IMR-90 (cell line): ENCODE data around the gene TRIM41. TPM values are rescaled to one million over a fixed set of nuclear protein-coding genes. Genes with fewer than 3 reads are reported as not detected.

Source experiments
- ATAC-seq: fragments of 200-7000 bp; cut with Tn5 transposase; 2 replicates; pipeline ENCODE4 v1.9.1; 2020; ENCODE audit warnings: low read depth, mild to moderate bottlenecking, moderate library complexity
- BruUV-seq: library from RNA; stranded (reverse); fragments of 400-500 nt; replicated peaks from 2 replicates; lab custom pipeline; 2021; lab: Mats Ljungman, UMichigan
- CTCF ChIA-PET: fragments of 300-600 bp; formaldehyde crosslinking; extraction: SDS; loops from one replicate; lab custom pipeline; 2021; ENCODE audit warnings: antibody characterized with exemption; lab: Yijun Ruan, JAX
- POLR2A ChIA-PET: fragments of 300-600 bp; sonication (Branson Sonifier 250); formaldehyde crosslinking; loops from one replicate; lab custom pipeline; 2022; ENCODE audit warnings: antibody characterized with exemption; ENCODE audit not compliant: unreplicated experiment; lab: Charles Lee
- DNase-seq: peaks from one replicate; pipeline ENCODE4 v3.0.0; 2013
- H2AFZ ChIP-seq: replicated peaks from 2 replicates; pipeline ENCODE3; 2013; ENCODE audit warnings: low read length, mild to moderate bottlenecking; ENCODE audit not compliant: poor library complexity
- H2AK5ac ChIP-seq: 2 replicates; pipeline ENCODE4 v1.6.1; 2013; ENCODE audit warnings: low read depth, low read length, inconsistent platforms
- H2AK9ac ChIP-seq: replicated peaks from 2 replicates; pipeline ENCODE3; 2013; ENCODE audit warnings: mild to moderate bottlenecking, low read depth, low read length, moderate library complexity; ENCODE audit not compliant: poor library complexity
- H2BK120ac ChIP-seq: 2 replicates; pipeline ENCODE4 v1.6.1; 2013; ENCODE audit warnings: low read depth, low read length, inconsistent platforms
- H2BK15ac ChIP-seq: 3 replicates; pipeline ENCODE4 v1.6.1; 2013; ENCODE audit warnings: low read depth, low read length, inconsistent platforms
- H2BK20ac ChIP-seq: 2 replicates; pipeline ENCODE4 v1.6.1; 2013; ENCODE audit warnings: low read depth, mild to moderate bottlenecking, inconsistent platforms, low read length, moderate library complexity
- H2BK5ac ChIP-seq: 2 replicates; pipeline ENCODE4 v1.6.1; 2013; ENCODE audit warnings: mild to moderate bottlenecking, low read depth, low read length, inconsistent platforms; ENCODE audit not compliant: poor library complexity, severe bottlenecking
- H3K14ac ChIP-seq: replicated peaks from 2 replicates; pipeline ENCODE4 v1.6.1; 2013; ENCODE audit warnings: low read depth, low read length, inconsistent platforms
- H3K18ac ChIP-seq: 2 replicates; pipeline ENCODE4 v1.6.1; 2013; ENCODE audit warnings: low read depth, low read length, control low read depth
- H3K23ac ChIP-seq: 2 replicates; pipeline ENCODE4 v1.6.1; 2013; ENCODE audit warnings: low read depth, low read length, inconsistent platforms
- H3K27ac ChIP-seq: 2 replicates; pipeline ENCODE4 v1.5.1; 2013; ENCODE audit warnings: mild to moderate bottlenecking, control low read depth, low read length; ENCODE audit not compliant: insufficient read depth
- H3K27me3 ChIP-seq: 2 replicates; pipeline ENCODE4 v1.6.1; 2013; ENCODE audit warnings: low read length; ENCODE audit not compliant: control insufficient read depth, insufficient read depth
- H3K36me3 ChIP-seq: 2 replicates; pipeline ENCODE4 v1.6.1; 2013; ENCODE audit warnings: low read length, mixed read lengths; ENCODE audit not compliant: control insufficient read depth, insufficient read depth
- H3K4ac ChIP-seq: 2 replicates; pipeline ENCODE4 v1.6.1; 2013; ENCODE audit warnings: low read depth, low read length, inconsistent platforms
- H3K4me1 ChIP-seq: 2 replicates; pipeline ENCODE4 v1.6.1; 2013; ENCODE audit warnings: low read length, mixed read lengths; ENCODE audit not compliant: control insufficient read depth, insufficient read depth
- H3K4me2 ChIP-seq: 2 replicates; pipeline ENCODE4 v1.6.1; 2013; ENCODE audit warnings: low read depth, mild to moderate bottlenecking, control low read depth, low read length, moderate library complexity
- H3K4me3 ChIP-seq: 2 replicates; pipeline ENCODE4 v1.5.1; 2013; ENCODE audit warnings: low read depth, mild to moderate bottlenecking, control low read depth, low read length, moderate library complexity; ENCODE audit not compliant: insufficient read depth
- H3K56ac ChIP-seq: 2 replicates; pipeline ENCODE4 v1.6.1; 2013; ENCODE audit warnings: low read length, inconsistent platforms; ENCODE audit not compliant: insufficient read depth; ENCODE audit errors: extremely low read depth
- H3K79me1 ChIP-seq, 2 experiments: 2 replicates each; pipeline ENCODE4 v1.6.1; 2013; ENCODE audit warnings: low read length in 2 of 2, inconsistent platforms in 1 of 2, low read depth in 1 of 2
- H3K9ac ChIP-seq: 2 replicates; pipeline ENCODE4 v1.6.1; 2013; ENCODE audit warnings: low read depth, low read length, control low read depth
- H3K9me1 ChIP-seq: 2 replicates; pipeline ENCODE4 v1.6.1; 2013; ENCODE audit warnings: low read length, inconsistent platforms; ENCODE audit not compliant: insufficient read depth
- H3K9me3 ChIP-seq: 2 replicates; pipeline ENCODE4 v1.6.1; 2013; ENCODE audit warnings: low read length; ENCODE audit not compliant: control insufficient read depth, insufficient read depth
- H4K20me1 ChIP-seq: 2 replicates; pipeline ENCODE4 v1.6.1; 2013; ENCODE audit warnings: low read length, inconsistent platforms; ENCODE audit not compliant: insufficient read depth
- H4K5ac ChIP-seq: 2 replicates; pipeline ENCODE4 v1.6.1; 2013; ENCODE audit warnings: mild to moderate bottlenecking, low read depth, low read length, control low read depth
- H4K8ac ChIP-seq, 2 experiments: 2 replicates each; pipeline ENCODE4 v1.6.1; 2013; ENCODE audit warnings: low read depth in 2 of 2, low read length in 2 of 2, control low read depth in 1 of 2, inconsistent platforms in 1 of 2
- H4K91ac ChIP-seq: 2 replicates; pipeline ENCODE4 v1.6.1; 2013; ENCODE audit warnings: low read depth, low read length, inconsistent platforms; ENCODE audit not compliant: insufficient read depth
- MAFK ChIP-seq: IDR thresholded peaks from 2 replicates; pipeline ENCODE4 v1.6.1; 2012; ENCODE audit warnings: low read depth, low read length, improper control_type of control experiment
- SMC3 ChIP-seq: fragments of 150-350 bp; IDR thresholded peaks from 2 replicates; pipeline ENCODE4 v1.6.1; 2016; ENCODE audit warnings: low read depth, mild to moderate bottlenecking, antibody characterized with exemption, low read length, moderate library complexity
- WGBS, 2 experiments: methylation state at CpG; one replicate each; pipeline versions ENCODE4 v1.1.5 to v1.1.7; 2013; ENCODE audit warnings: missing lambda C conversion rate in 2 of 2; ENCODE audit not compliant: insufficient read length in 1 of 2; ENCODE audit errors: extremely low coverage in 2 of 2; 5-methylcytosine and 5-hydroxymethylcytosine counted together
- dilution Hi-C: fragments of 300-500 bp; cut with HindIII; formaldehyde crosslinking; loops from one replicate; pipeline ENCODE4 v1.14.3; 2018; ENCODE audit warnings: low sequenced_read_pairs; ENCODE audit not compliant: unreplicated experiment
- in situ Hi-C: fragments of 300-500 bp; cut with MboI; formaldehyde crosslinking; loops from 3 replicates; pipeline ENCODE4 v1.14.3; 2019; ENCODE audit warnings: low sequenced_read_pairs, inconsistent platforms, mixed read lengths
- intact Hi-C: fragments of 100-400 bp; cut with micrococcal nuclease; formaldehyde crosslinking; loops from 2 replicates; pipeline ENCODE4 v1.10.0; 2022
- polyA plus RNA-seq, 3 experiments: library from polyadenylated mRNA; depleted of rRNA; stranded (reverse); fragments of >200 nt; gene quantifications; 2 replicates each; pipeline ENCODE4 v1.2.3, GENCODE V29; 2012; ENCODE audit warnings: low replicate concordance in 1 of 3
- total RNA-seq: library from RNA; depleted of rRNA; stranded (reverse); fragments of >200 nt; gene quantifications from 2 replicates; pipeline ENCODE4 v1.2.3, GENCODE V29; 2012

Gene TRIM41
- total and polyA plus RNA-seq, 2 of the 4 experiments (the other 2 are of a cell fraction), result 5.9 to 15.7 TPM

DNA sequence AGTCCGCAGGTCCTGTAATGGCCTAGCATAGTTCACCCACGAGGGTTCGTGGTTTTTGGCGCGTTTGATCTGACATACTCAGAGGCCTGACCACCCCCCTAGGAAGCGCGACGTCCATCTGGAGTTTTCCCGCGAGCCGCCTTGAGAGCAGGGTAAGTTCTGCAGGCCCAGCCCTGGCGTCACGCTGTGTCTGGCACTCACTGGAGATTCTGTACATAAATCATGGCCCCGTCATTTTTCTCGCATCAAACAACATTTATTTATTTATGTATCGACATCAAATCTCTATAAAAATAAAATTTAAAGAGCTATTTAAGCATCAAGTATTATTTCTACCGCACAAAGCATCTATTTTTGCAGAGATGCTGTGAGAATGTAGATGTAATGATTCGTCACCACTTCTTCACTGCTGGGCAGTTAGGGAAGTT is 437 bp upstream of the TRIM41 start:
- peaks cover 13% of the 10 kb centered on the region for H4K20me1 ChIP-seq
- ChIA-PET CTCF (interaction anchor here (1.0 to 1.1 kb wide), 2 partner anchors 16 to 34 kb away, joined by 3 read pairs; no protein-coding TSS in a partner anchor), POLR2A (no interaction called here)
- H4K8ac ChIP-seq, result peak overlapping the region; percentile 65 to 82
- H3K18ac ChIP-seq, result peak overlapping the region; percentile 56; the same call in 1 of the 2 replicates
- H3K36me3 ChIP-seq, result peaks cover 2% of the 10 kb centered on the region; the same call in 1 of the 2 replicates
- peak overlapping the region; percentile 99 for H2AK9ac ChIP-seq
- peak overlapping the region; percentile 93 for H3K56ac ChIP-seq
- H2BK15ac ChIP-seq, result no peak overlapping the region
- DNase-seq (no peak), ATAC-seq (peak; percentile 4; the same call in 1 of the 2 replicates)
- no peaks in the 10 kb centered on the region for H3K9me3 ChIP-seq
- peak; percentile 7; the same call in 1 of the 2 replicates for TF ChIP-seq MAFK
- no peak for TF ChIP-seq SMC3
- dilution Hi-C loops (no loop called here), in situ Hi-C loops (no loop called here), intact Hi-C loops (loop anchor here (1.0 to 2.0 kb wide), 5 partner anchors 15 to 420 kb away; partner anchors contain the start of gene MGAT1)
- peak overlapping the region; percentile 67; the same call in 1 of the 2 replicates for H2AK5ac ChIP-seq
- peak overlapping the region; percentile 53 for H4K91ac ChIP-seq
- peaks cover 13 to 31% of the 10 kb centered on the region in 2 experiments for H3K79me1 ChIP-seq
- peaks cover 15% of the 10 kb centered on the region for H3K9me1 ChIP-seq
- H3K4me1 ChIP-seq, result peaks cover 6% of the 10 kb centered on the region
- H3K4ac ChIP-seq, result peak overlapping the region; percentile 86
- peak overlapping the region; percentile 99 for H2AFZ ChIP-seq
- H4K5ac ChIP-seq, result peak overlapping the region; percentile 46
- H3K27ac ChIP-seq, result peak overlapping the region; percentile 73
- peak overlapping the region; percentile 86 for H3K14ac ChIP-seq
- peak overlapping the region; percentile 65 for H3K4me2 ChIP-seq
- H2BK5ac ChIP-seq, result peak overlapping the region; percentile 82
- H2BK20ac ChIP-seq, result no peak overlapping the region
- H2BK120ac ChIP-seq, result peak overlapping the region; percentile 48; the same call in 1 of the 2 replicates
- no TSS peak for BruUV-seq
- no peaks in the 10 kb centered on the region for H3K27me3 ChIP-seq
- peak overlapping the region; percentile 82 for H3K4me3 ChIP-seq
- H3K9ac ChIP-seq, result peak overlapping the region; percentile 64
- 0% methylated on average over 3 of the region's 18 CpGs; no CpG with 5 or more reads in 1 of the 2 experiments for WGBS, 2 experiments
- peak overlapping the region; percentile 83 for H3K23ac ChIP-seq
